Erythroblast (primary cell): ENCODE data around the gene CLSTN3.
"Not testable (repeated sequence)": the region's sequence is repeated elsewhere in the genome, so short reads cannot be mapped to it uniquely, and the experiment has no call there.

Experiments
- DNase-seq, 2 experiments: peaks; one replicate each; lab custom pipeline; 2025; lab: John Stamatoyannopoulos, UW
- GATA1 ChIP-seq: IDR thresholded peaks from 2 replicates; pipeline ENCODE4 v1.6.1; 2011; ENCODE audit warnings: low read depth, mild to moderate bottlenecking, control low read depth, low read length, moderate library complexity
- POLR2A ChIP-seq: IDR thresholded peaks from 2 replicates; pipeline ENCODE4 v1.6.1; 2011; ENCODE audit warnings: mild to moderate bottlenecking, low read length

CLSTN3 gene

GRCh38 chr12:7156259-7157197, 26.4 kb downstream of the CLSTN3 start:
- TF ChIP-seq GATA1 (no peak), POLR2A (no peak)

GRCh38 chr12:7157391-7157790, 27.2 kb downstream of the CLSTN3 start:
- TF ChIP-seq POLR2A: no peak
- TF ChIP-seq GATA1: no peak
- no peak for DNase-seq

More at GRCh38 chr12:7156259-7157197, 26.4 kb downstream of the CLSTN3 start:
- DNase-seq: no peak

- TF ChIP-seq POLR2A (no peak), GATA1 (no peak)
- DNase-seq: no peak
Measured at GRCh38 chr12:7158781-7159609, 28.8 kb downstream of the CLSTN3 start.

GRCh38 chr12:7160183-7160582, 30.0 kb downstream of the CLSTN3 start:
- TF ChIP-seq POLR2A (no peak), GATA1 (no peak)
- DNase-seq: no peak

GRCh38 chr12:7161327-7161726, 31.2 kb downstream of the CLSTN3 start:
- DNase-seq: no peak
- TF ChIP-seq GATA1: no peak
- TF ChIP-seq POLR2A: no peak

- no peak for DNase-seq
- TF ChIP-seq GATA1: no peak
- TF ChIP-seq POLR2A: no peak
Measured at GRCh38 chr12:7161811-7162210, 31.6 kb downstream of the CLSTN3 start.

GRCh38 chr12:7162691-7163114, 32.5 kb downstream of the CLSTN3 start:
- peak; percentile 13 to 19 for DNase-seq

GRCh38 chr12:7169951-7170350, 39.8 kb downstream of the CLSTN3 start:
- DNase-seq: no peak
- TF ChIP-seq POLR2A (no peak), GATA1 (no peak)

More at GRCh38 chr12:7162691-7163114, 32.5 kb downstream of the CLSTN3 start:
- TF ChIP-seq GATA1 (no peak), POLR2A (no peak)

- TF ChIP-seq POLR2A (no peak), GATA1 (no peak)
- no peak for DNase-seq
Measured at GRCh38 chr12:7171854-7172253, 41.7 kb downstream of the CLSTN3 start.

GRCh38 chr12:7175493-7175892, 45.3 kb downstream of the CLSTN3 start:
- TF ChIP-seq POLR2A (no peak), GATA1 (no peak)
- no peak for DNase-seq

- no peak for DNase-seq
- TF ChIP-seq GATA1: no peak
- TF ChIP-seq POLR2A: no peak
Measured at GRCh38 chr12:7176595-7176994, 46.4 kb downstream of the CLSTN3 start.

GRCh38 chr12:7178481-7178880, 48.3 kb downstream of the CLSTN3 start:
- DNase-seq: no peak
- no peak for TF ChIP-seq GATA1
- no peak for TF ChIP-seq POLR2A

GRCh38 chr12:7180685-7181084, 50.5 kb downstream of the CLSTN3 start:
- TF ChIP-seq GATA1 (no peak), POLR2A (no peak)
- DNase-seq: no peak

GRCh38 chr12:7186058-7186457, 55.9 kb downstream of the CLSTN3 start:
- not testable (repeated sequence) for DNase-seq
